Endothelial cell of umbilical vein (primary cell): Measurements from ENCODE around the gene YBX1. TPM values are rescaled to one million over a fixed set of nuclear protein-coding genes. Genes with fewer than 3 reads are reported as not detected.

Experiments used
- BruUV-seq: library from RNA; stranded (reverse); fragments of 400-500 nt; replicated peaks from 2 replicates; lab custom pipeline; 2021; lab: Mats Ljungman, UMichigan
- CTCF ChIA-PET: fragments of 300-600, 350-600 bp; sonication (Branson Sonifier 250); formaldehyde crosslinking; loops from one replicate; lab custom pipeline; 2021; ENCODE audit warnings: antibody characterized with exemption, inconsistent platforms; lab: Charles Lee
- POLR2A ChIA-PET: fragments of 300-600, 350-600 bp; sonication (Branson Sonifier 250); formaldehyde crosslinking; loops from one replicate; lab custom pipeline; 2021; ENCODE audit warnings: antibody characterized with exemption, inconsistent platforms; lab: Charles Lee
- DNase-seq: peaks from one replicate; pipeline ENCODE4 v3.0.0-alpha.2; 2011; ENCODE audit warnings: low read depth, low spot score
- FAIRE-seq: peaks from 2 replicates; lab custom pipeline; 2011; peaks lifted over from hg19 to GRCh38; lab: Jason Lieb, UNC
- H2AFZ ChIP-seq: 2 replicates; pipeline ENCODE4 v1.6.0; 2012; ENCODE audit warnings: low read depth, low read length, control low read depth, inconsistent platforms
- H3K27ac ChIP-seq: 2 replicates; pipeline ENCODE4 v1.5.1; 2011; ENCODE audit warnings: low read depth, mild to moderate bottlenecking, control low read depth, low read length, moderate library complexity; ENCODE audit not compliant: insufficient read depth
- H3K27me3 ChIP-seq, 2 experiments: 2 replicates each; pipeline versions ENCODE4 v1.6.0 to v1.6.1; 2011; ENCODE audit warnings: low read length in 2 of 2, mixed read lengths in 1 of 2; ENCODE audit not compliant: control insufficient read depth in 2 of 2, insufficient read depth in 2 of 2
- H3K36me3 ChIP-seq, 2 experiments: 2 replicates in 1 of 2; 3 replicates in 1 of 2; pipeline ENCODE4 v1.5.1; 2011; ENCODE audit warnings: low read length in 2 of 2, mild to moderate bottlenecking in 1 of 2, moderate library complexity in 1 of 2; ENCODE audit not compliant: control insufficient read depth in 2 of 2, insufficient read depth in 2 of 2; ENCODE audit errors: extremely low read depth in 1 of 2
- H3K4me1 ChIP-seq: 3 replicates; pipeline ENCODE4 v1.5.1; 2011; ENCODE audit warnings: mild to moderate bottlenecking, low read length; ENCODE audit not compliant: control insufficient read depth, insufficient read depth; ENCODE audit errors: extremely low read depth
- H3K4me2 ChIP-seq: 2 replicates; pipeline ENCODE4 v1.6.1; 2011; ENCODE audit warnings: low read length, control low read depth, mixed read lengths; ENCODE audit not compliant: insufficient read depth
- H3K4me3 ChIP-seq, 3 experiments: fragments of 200-600 bp in 1 of 3; sonication (generic), shearing (Covaris generic) in 1 of 3; replicated peaks in 1 of 3; 2 replicates each; pipeline ENCODE4 v1.5.1; 2011 to 2016; ENCODE audit warnings: control low read depth in 3 of 3, low read length in 3 of 3, mild to moderate bottlenecking in 2 of 3, inconsistent platforms in 1 of 3, low read depth in 1 of 3, moderate library complexity in 1 of 3; ENCODE audit not compliant: insufficient read depth in 1 of 3
- H3K79me2 ChIP-seq: 2 replicates; pipeline ENCODE4 v1.6.0; 2012; ENCODE audit warnings: low read length, inconsistent platforms; ENCODE audit not compliant: control insufficient read depth, insufficient read depth
- H3K9ac ChIP-seq: replicated peaks from 2 replicates; pipeline ENCODE3; 2011; ENCODE audit warnings: low read length, control low read depth; ENCODE audit not compliant: insufficient read depth; ENCODE audit errors: extremely low read depth
- H3K9me1 ChIP-seq: replicated peaks from 3 replicates; pipeline ENCODE4 v1.6.0; 2011; ENCODE audit warnings: mild to moderate bottlenecking, low read length; ENCODE audit not compliant: control insufficient read depth, insufficient read depth; ENCODE audit errors: extremely low read depth
- H3K9me3 ChIP-seq: replicated peaks from 2 replicates; pipeline ENCODE4 v1.5.1; 2012; ENCODE audit warnings: low read length, inconsistent platforms; ENCODE audit not compliant: control insufficient read depth, insufficient read depth
- H4K20me1 ChIP-seq: replicated peaks from 2 replicates; pipeline ENCODE3; 2011; ENCODE audit warnings: mild to moderate bottlenecking, low read length; ENCODE audit not compliant: control insufficient read depth, insufficient read depth; ENCODE audit errors: extremely low read depth
- CTCF ChIP-seq, 2 donors: IDR thresholded peaks; 1 replicate in 1 of 2; 2 replicates in 1 of 2; pipeline ENCODE4 v1.5.1; 2011; ENCODE audit warnings: low read length in 2 of 2, mild to moderate bottlenecking in 2 of 2, moderate library complexity in 2 of 2, control low read depth in 1 of 2, inconsistent platforms in 1 of 2, low read depth in 1 of 2; ENCODE audit not compliant: insufficient read depth in 1 of 2; ENCODE audit errors: extremely low read depth in 1 of 2
- EZH2 ChIP-seq: IDR thresholded peaks from 2 replicates; pipeline ENCODE4 v1.6.1; 2012; ENCODE audit warnings: borderline replicate concordance, low read depth, mild to moderate bottlenecking, moderate library complexity, low read length, inconsistent platforms; ENCODE audit not compliant: severe bottlenecking
- FOS ChIP-seq: IDR thresholded peaks from 2 replicates; pipeline ENCODE4 v1.6.1; 2011; ENCODE audit warnings: mild to moderate bottlenecking, low read length, moderate library complexity, borderline replicate concordance; ENCODE audit not compliant: insufficient read depth
- GATA2 ChIP-seq: IDR thresholded peaks from 2 replicates; pipeline ENCODE4 v1.7.0; 2011; ENCODE audit warnings: low read depth, mild to moderate bottlenecking, moderate library complexity, mixed read lengths, low read length; ENCODE audit not compliant: insufficient read length, insufficient read depth
- JUN ChIP-seq: IDR thresholded peaks from 2 replicates; pipeline ENCODE4 v1.6.1; 2011; ENCODE audit warnings: borderline replicate concordance, low read depth; ENCODE audit not compliant: insufficient read length, insufficient read depth
- MAX ChIP-seq: IDR thresholded peaks from 2 replicates; pipeline ENCODE4 v1.6.1; 2011; ENCODE audit not compliant: insufficient read depth, insufficient read length
- MYC ChIP-seq: IDR thresholded peaks from one replicate; pipeline ENCODE4 v1.6.1; 2011; ENCODE audit warnings: mild to moderate bottlenecking, low read depth, low read length
- POLR2A ChIP-seq: IDR thresholded peaks from 2 replicates; pipeline ENCODE4 v1.6.1; 2012; ENCODE audit warnings: low read depth, mild to moderate bottlenecking, control low read depth, low read length
- POLR2AphosphoS5 ChIP-seq: IDR thresholded peaks from 2 replicates; pipeline ENCODE4 v1.6.1; 2012; ENCODE audit warnings: low read depth, mild to moderate bottlenecking, control low read depth, low read length, moderate library complexity; ENCODE audit not compliant: insufficient read depth
- dilution Hi-C: fragments of 300-500 bp; cut with MboI; formaldehyde crosslinking; loops from one replicate; pipeline ENCODE4 v1.15.0; 2019; ENCODE audit warnings: low sequenced_read_pairs; ENCODE audit not compliant: extremely low pct_ligation_motif_present
- intact Hi-C: fragments of 100-400 bp; cut with micrococcal nuclease; formaldehyde crosslinking; loops from one replicate; pipeline ENCODE4 v1.10.0; 2022
- polyA plus RNA-seq, 4 experiments: library from polyadenylated mRNA; depleted of rRNA in 3 of 4; stranded (reverse) in 3 of 4; unstranded in 1 of 4; fragments of >200 nt; gene quantifications; 2 replicates each; pipeline versions ENCODE4 v1.2.1 to v1.2.3, GENCODE V29; 2011 to 2012; ENCODE audit warnings: missing spikeins in 1 of 4
- total RNA-seq: library from RNA; stranded (reverse); gene quantifications from 2 replicates; pipeline ENCODE4 v1.2.3, GENCODE V29; 2021

YBX1 gene
- total and polyA plus RNA-seq, 2 donors (not counting 3 experiments of a cell fraction or from before 2014, with no cell fraction given), result 430 to 783 TPM

GRCh38 chr1:42739753-42740700 is 57.8 kb downstream of the YBX1 start, which contains the start of gene CLDN19:
Gene CLDN19, minus strand, starts transcription at chr1:42740236. Its CDS starts 173 bp downstream, at chr1:42740063.
- H3K9me1 ChIP-seq, result no peaks in the 10 kb centered on the region
- H2AFZ ChIP-seq, result no peak within 1 kb of the TSS
- no peaks in the 10 kb centered on the region for H4K20me1 ChIP-seq
- H3K9me3 ChIP-seq, result no peaks in the 10 kb centered on the region
- H3K4me2 ChIP-seq, result no peak within 1 kb of the TSS
- no peaks in the 10 kb centered on the region for H3K36me3 ChIP-seq
- intact Hi-C loops (no loop called here), dilution Hi-C loops (no loop called here)
- no peak within 1 kb of the TSS for H3K4me3 ChIP-seq
- ChIA-PET POLR2A (no interaction called here), CTCF (interaction anchor here (0.9 to 3.4 kb wide), 4 partner anchors 9 to 163 kb away, joined by 3 to 12 read pairs (median 4); no protein-coding TSS in a partner anchor)
- H3K9ac ChIP-seq, result no peak within 1 kb of the TSS
- TF ChIP-seq CTCF (IDR thresholded peaks at IDR 0.05; ENCODE audit: extremely low read depth in 1 of 2, insufficient read depth in 1 of 2, low read depth in 1 of 2, low read length in 2 of 2) (no peak), MAX (no peak), MYC (no peak), POLR2A (no peak), POLR2AphosphoS5 (no peak), FOS (no peak), JUN (no peak), GATA2 (no peak), EZH2 (no peak)
- FAIRE-seq (no peak), DNase-seq (no peak)
- H3K27me3 ChIP-seq, result no peaks in the 10 kb centered on the region
- H3K79me2 ChIP-seq, result no peaks in the 10 kb centered on the region
- no peaks in the 10 kb centered on the region for H3K4me1 ChIP-seq
- H3K27ac ChIP-seq, result no peak within 1 kb of the TSS
- no TSS peak for BruUV-seq
